ENCODE results near the gene LPP. TPM values are rescaled to one million over a fixed set of nuclear protein-coding genes. Genes with fewer than 3 reads are reported as not detected.

LPP gene
- total RNA-seq, 1 donor from 2014 or later, result 218 TPM

DNA sequence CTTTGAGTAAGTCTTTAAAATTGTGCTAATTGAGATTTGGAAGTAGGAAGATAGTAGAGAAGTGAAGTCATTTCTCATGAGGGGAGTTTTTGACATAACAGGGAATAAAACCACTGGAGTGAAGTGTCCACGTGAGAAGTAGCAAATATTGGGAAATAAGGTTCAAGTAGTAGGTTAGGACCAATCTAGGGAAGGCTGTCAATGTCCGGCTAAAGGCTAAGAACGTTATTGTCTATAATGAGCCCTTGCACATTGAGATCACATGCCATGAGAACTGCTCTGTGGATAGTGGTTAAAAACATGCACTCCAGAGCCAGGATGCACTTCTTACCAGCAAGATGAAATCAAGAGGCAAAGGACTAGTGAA is 557.9 kb downstream of the LPP start:
- Histone ChIP-seq H3K4me3 (ENCODE audit: low read depth, low read length) (no peak overlapping the region), H3K36me3 (ENCODE audit: control insufficient read depth, insufficient read depth, low read length) (no peaks in the 10 kb centered on the region), H3K27me3 (ENCODE audit: control insufficient read depth, insufficient read depth, low read length) (no peaks in the 10 kb centered on the region)
- no peak for DNase-seq (ENCODE audit: low read depth)
- no peak for TF ChIP-seq CTCF (IDR thresholded peaks at IDR 0.05; ENCODE audit: insufficient read depth, low read length, poor library complexity, severe bottlenecking)

- TF ChIP-seq CTCF (IDR thresholded peaks at IDR 0.05; ENCODE audit: insufficient read depth, low read length, poor library complexity, severe bottlenecking), result no peak
- no peaks in the 10 kb centered on the region for H3K36me3 ChIP-seq (ENCODE audit: control insufficient read depth, insufficient read depth, low read length)
- H3K27me3 ChIP-seq (ENCODE audit: control insufficient read depth, insufficient read depth, low read length), result no peaks in the 10 kb centered on the region
- no peak overlapping the region for H3K4me3 ChIP-seq (ENCODE audit: low read depth, low read length)
- DNase-seq (ENCODE audit: low read depth), result no peak
These were observed 558.4 kb downstream of the LPP start for GRCh38 chr3:188712248-188712924.

DNA sequence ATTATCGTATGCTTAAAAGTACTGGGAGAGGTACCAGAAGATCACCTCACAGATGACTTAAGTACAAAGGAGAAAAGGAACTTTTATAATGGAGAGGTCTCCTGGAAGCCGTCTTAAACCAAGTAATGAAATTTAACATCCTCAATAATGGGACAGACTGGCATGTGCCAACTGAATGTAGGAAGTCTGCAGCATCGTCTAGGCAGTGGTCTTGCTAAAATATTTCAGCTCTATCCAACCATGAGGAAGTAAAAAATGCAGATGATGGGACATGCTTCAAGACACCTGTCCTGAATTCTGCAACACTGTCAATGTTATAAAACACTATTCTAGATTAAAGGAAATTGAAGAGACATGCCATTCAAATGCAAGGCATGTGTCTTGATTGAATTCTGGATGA is 559.0 kb downstream of the LPP start:
- no peak for DNase-seq (ENCODE audit: low read depth)

DNA sequence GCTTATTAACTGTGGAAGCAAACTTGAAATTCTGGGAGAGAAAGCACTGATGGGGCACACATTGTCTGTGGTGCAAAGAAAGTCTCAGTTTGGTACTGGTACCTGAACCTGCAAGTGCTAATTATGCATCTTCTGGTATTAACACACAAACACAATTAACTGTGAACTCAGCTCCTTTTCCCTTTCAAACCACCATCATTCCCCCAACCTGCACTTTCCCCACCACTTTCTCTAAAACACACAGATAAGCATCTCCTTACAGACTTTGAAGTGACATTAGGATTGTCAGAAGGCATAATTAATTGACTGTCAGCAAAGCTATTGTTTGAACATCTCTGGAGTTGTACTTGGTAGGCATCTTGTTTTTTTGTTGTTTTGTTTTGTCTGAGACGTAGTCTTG is 565.6 kb downstream of the LPP start:
- DNase-seq (ENCODE audit: low read depth), result no peak
- Histone ChIP-seq H3K36me3 (ENCODE audit: control insufficient read depth, insufficient read depth, low read length) (no peaks in the 10 kb centered on the region), H3K4me3 (ENCODE audit: low read depth, low read length) (no peak overlapping the region), H3K27me3 (ENCODE audit: control insufficient read depth, insufficient read depth, low read length) (no peaks in the 10 kb centered on the region)
- no peak for TF ChIP-seq CTCF (IDR thresholded peaks at IDR 0.05; ENCODE audit: insufficient read depth, low read length, poor library complexity, severe bottlenecking)

More for the DNA sequence above, 559.0 kb downstream of the LPP start:
- no peaks in the 10 kb centered on the region for H3K27me3 ChIP-seq (ENCODE audit: control insufficient read depth, insufficient read depth, low read length)
- H3K36me3 ChIP-seq (ENCODE audit: control insufficient read depth, insufficient read depth, low read length), result no peaks in the 10 kb centered on the region
- no peak for TF ChIP-seq CTCF (IDR thresholded peaks at IDR 0.05; ENCODE audit: insufficient read depth, low read length, poor library complexity, severe bottlenecking)
- no peak overlapping the region for H3K4me3 ChIP-seq (ENCODE audit: low read depth, low read length)

- Histone ChIP-seq H3K36me3 (ENCODE audit: control insufficient read depth, insufficient read depth, low read length) (no peaks in the 10 kb centered on the region), H3K27me3 (ENCODE audit: control insufficient read depth, insufficient read depth, low read length) (no peaks in the 10 kb centered on the region), H3K4me3 (ENCODE audit: low read depth, low read length) (no peak overlapping the region)
- no peak for TF ChIP-seq CTCF (IDR thresholded peaks at IDR 0.05; ENCODE audit: insufficient read depth, low read length, poor library complexity, severe bottlenecking)
- no peak for DNase-seq (ENCODE audit: low read depth)
These were observed 566.3 kb downstream of the LPP start for GRCh38 chr3:188720215-188720614.

- no peak for TF ChIP-seq CTCF (IDR thresholded peaks at IDR 0.05; ENCODE audit: insufficient read depth, low read length, poor library complexity, severe bottlenecking)
- H3K4me3 ChIP-seq (ENCODE audit: low read depth, low read length), result no peak overlapping the region
- no peaks in the 10 kb centered on the region for H3K36me3 ChIP-seq (ENCODE audit: control insufficient read depth, insufficient read depth, low read length)
- H3K27me3 ChIP-seq (ENCODE audit: control insufficient read depth, insufficient read depth, low read length), result no peaks in the 10 kb centered on the region
- DNase-seq (ENCODE audit: low read depth), result no peak
These were observed 566.7 kb downstream of the LPP start for GRCh38 chr3:188720636-188721035.

All from kidney epithelial cell (primary cell).